GM20431 (cell line): Measurements from ENCODE around the gene LYST.
"Not testable (repeated sequence)": the region's sequence is repeated elsewhere in the genome, so short reads cannot be mapped to it uniquely, and the experiment has no call there.

Experiments used
- in situ Hi-C: fragments of 300-500 bp; cut with MseI, MboI; formaldehyde crosslinking; loops from one replicate; pipeline ENCODE4 v1.15.0; 2020; ENCODE audit warnings: low sequenced_read_pairs; ENCODE audit not compliant: unreplicated experiment

The LYST gene

DNA sequence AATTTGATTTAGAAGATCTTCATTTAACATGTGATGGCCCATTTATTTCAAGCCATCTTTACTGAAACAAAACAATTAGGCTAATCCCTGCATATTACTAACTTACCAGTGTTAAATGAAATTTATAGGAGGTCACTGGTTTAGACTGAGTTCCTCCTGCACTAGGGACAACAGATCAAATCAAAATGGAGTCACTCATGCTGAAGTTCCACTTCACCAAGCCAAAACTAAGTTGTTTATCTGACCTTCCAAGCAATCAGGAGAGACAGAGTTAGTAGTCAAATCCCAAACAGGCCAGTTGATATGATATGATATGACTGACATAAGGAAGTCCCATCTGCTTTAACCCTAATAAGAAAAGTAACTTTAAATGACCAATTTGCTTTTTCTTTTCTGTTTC, 4.8 kb downstream of the LYST start:
- in situ Hi-C loops: no loop called here

DNA sequence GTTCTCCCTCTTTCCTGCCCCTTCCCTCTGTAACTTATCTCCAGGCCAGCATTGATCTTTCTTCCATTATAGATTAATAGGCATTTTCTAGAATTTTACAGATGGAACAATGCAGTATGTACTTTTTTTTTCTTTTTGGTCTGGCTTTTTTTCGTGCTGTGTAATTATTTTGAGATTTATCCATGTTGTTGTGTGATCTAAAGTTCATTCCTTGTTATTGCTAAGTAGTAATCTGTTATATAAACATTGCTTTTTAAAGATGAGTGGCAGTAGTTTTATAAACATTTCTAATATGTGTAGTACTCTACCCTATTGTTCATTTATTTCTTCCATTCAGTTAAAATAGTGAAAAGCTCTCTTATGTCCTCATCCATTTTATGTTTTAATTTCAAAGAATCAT, 5.9 kb downstream of the LYST start:
- in situ Hi-C loops: no loop called here

DNA sequence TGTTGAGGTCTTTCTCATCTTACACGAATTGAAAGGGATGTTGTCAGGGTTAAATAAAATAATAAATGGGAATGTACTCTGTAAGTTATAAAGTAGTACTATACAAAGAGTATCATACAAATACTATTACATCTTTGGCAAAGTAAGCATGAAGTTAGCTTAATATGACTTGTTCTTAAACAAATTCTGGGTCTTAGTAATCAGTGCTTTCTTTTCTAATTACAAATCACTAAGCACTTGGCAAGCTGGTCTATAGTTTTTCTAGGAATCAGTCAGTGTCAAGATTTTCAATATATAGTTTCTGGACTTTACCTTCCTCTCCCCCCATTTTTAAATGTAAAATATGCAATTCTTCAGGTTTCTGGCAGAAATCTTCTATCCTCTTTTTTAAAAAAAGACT, 6.9 kb downstream of the LYST start:
- in situ Hi-C loops: no loop called here

DNA sequence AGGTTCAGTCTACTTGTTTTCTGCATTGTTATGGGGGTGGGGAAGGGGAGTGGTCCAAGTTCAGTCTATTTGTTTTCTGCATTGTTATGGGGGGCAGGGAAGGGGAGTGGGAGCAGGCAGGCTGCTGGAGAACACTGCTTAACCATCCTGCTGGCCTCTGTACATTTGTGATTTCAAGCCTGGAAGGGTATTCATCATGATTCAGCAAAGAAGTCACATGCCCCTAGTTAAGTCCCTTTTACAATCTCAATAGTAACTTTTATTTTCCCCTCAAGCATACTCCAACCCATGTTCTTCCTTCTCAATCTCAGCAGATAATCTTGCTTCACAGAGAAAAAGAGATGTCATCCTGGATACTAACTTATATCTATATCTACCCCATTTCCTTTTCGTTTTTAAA, 7.9 kb downstream of the LYST start:
- in situ Hi-C loops: no loop called here

DNA sequence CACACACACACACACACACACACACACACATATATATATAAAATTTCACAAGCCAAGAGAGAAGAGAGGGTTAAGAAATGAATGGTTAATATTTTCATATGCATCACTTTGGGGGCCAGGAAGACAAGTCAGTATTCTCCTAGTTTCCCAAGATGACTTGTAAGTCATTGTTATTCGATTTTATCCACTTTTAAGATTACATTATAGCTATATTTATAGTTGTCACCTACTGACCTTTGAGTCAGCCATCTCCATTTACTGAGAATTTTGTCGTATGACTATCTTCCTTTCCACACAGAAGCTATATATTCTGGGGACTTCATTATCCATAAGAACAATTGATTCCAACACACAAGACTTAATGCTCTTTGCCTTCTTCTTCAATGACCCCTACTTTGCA, 8.9 kb downstream of the LYST start:
- in situ Hi-C loops: no loop called here

DNA sequence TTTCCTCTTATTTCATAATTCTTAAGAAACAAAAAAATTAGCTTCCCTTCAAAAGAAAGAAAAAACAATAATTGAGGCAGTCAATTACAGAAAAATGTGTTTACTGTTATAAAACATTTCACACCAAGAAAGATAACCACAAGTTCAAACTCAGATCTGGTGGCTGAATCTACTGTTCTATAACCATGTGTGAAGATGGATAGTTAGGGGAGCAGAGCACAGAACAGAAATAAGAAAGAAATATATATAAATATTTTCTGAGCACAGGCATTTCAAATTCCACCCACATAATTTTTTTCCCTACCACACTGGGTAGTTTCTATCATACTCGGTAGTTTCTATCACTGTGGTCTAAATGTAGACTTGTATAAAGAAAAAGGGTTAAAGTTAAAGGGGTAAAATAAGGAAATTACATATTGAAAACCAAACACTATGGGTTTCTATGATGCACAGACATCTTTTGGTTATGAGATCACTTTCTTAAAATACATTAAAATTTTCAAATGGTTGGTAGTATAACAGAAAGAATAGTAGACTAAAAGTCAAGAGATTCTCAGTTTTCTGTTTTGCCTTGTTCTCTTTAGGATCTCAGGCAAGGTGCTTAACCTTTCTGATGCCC, 10.8 kb downstream of the LYST start:
- in situ Hi-C loops: no loop called here

DNA sequence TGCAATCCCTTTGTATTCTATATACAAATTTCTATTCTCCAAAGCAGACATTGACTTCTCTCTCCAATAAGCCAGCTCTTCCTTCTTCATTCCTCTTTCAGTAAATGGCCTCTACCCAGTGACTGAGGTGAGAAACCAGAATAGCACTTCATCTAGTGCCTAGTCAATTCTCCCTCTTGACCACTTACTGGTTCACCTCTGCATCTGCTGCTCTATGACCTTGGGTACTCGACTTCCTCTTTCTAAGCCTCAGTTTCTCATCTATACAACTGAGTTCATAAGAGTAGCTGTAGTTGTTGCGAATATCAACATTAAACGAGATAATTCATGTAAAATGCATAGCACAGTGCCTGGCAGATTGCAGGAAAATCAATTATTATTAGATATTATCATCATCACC, 12.4 kb downstream of the LYST start:
- in situ Hi-C loops: no loop called here

DNA sequence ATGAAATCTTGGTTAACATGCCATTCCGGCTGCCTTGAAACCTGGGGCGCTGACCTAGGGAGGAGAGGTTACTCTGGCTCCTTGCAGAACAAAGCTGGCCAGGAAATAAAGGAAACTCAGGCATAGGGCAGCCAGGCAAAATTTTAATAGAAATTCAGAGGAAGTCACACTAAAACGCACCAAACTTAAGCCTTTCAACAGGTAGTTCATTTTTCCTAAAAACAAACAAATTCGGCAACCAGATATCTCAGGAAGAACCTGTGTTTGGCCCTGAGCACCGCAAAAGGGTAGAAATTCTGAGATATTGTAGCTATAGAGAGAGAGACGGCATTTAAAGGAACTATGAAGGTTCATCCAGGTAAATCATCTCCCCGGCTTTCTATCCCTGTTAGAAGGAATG, 13.1 kb downstream of the LYST start:
- in situ Hi-C loops: no loop called here

DNA sequence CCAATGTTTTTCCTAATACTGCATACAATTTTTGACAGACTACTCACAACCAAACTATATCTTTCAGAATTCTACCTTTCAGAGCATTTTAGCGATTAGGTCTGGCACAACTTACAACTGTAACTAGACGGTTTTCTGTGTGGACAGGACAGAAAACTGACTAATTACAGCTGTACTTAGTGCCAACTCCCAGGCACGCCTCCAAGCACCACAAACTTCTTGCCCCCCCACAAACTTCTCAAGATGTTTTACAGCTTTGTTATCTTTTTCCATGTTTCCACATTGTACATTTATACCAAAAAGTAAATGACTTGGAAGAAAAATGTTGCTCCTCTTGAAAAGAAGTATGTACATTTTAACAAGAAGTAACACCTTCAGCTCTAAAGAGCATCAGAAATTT, 13.8 kb downstream of the LYST start:
- in situ Hi-C loops: no loop called here

DNA sequence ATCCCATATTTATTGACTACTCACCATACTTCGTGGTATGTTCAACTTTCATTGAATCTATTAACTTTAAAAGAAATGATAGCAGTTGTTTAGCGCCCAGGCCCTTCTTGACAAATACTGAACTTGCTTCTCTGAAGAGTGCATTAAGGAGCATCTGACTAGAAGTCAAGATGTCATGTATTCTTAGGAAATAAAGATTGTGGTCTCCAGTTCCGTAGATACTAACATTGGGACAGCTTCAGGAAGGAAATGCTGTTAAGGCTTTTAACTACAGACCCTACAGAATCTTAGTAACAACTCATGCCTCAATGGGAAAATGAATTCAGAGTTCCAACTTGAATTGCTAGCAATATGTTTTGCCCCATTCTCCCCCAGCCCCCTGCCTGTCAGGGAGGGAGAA, 14.8 kb downstream of the LYST start:
- in situ Hi-C loops: no loop called here

DNA sequence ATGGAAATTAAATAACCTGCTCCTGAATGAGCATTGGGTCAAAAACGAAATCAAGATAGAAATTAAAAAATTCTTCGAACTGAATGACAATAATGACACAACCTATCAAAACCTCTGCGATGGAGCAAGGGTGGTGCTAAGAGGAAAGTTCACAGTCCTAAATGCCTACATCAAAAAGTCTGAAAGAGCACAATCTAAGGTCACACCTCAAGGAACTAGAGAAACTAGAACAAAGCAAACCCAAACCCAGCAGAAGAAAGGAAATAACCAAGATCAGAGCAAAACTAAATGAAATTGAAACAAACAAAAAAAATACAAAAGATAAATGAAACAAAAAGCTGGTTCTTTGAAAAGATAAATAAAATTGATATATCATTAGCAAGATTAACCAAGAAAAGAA, 18.5 kb downstream of the LYST start:
- in situ Hi-C loops: not testable (repeated sequence)

DNA sequence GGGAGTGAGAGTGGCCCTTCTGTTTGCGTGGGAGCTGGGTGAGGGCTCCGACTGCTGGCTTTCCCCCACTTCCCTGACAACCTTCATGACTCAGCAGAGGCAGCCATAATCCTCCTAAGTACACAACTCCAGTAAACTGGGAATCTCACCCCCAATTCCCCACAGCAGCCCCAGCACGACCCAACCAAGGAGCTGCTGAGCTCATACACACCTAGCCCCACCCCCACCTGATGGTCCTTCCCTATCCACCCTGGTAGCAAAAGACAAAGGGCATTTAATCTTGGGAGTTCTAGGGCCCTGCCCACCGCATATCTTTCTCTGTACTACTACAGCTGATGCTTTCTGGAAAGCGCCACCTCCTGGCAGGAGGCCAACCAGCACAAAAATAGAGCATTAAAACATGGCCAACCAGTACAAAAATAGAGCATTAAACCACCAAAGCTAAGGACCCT, 21.0 kb downstream of the LYST start:
- in situ Hi-C loops: not testable (repeated sequence)

DNA sequence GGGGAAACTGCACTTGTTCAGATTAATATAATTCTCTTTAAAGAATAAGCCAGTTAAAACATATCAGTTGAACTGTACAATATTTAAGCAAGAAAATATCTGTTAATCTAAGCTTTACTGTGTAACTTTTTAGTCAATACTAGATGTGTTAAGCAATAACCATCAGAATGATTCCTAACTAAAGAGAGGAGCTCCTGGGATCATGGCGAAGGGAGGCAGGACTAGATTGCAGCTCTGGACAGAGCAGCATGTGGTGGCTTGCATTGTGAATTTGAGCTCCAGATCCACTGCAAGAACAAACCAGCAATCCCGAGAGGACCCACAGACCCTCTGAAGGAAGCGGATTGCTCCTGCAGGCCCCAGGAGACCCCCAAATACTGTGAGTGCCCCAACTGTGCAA, 21.9 kb downstream of the LYST start:
- in situ Hi-C loops: no loop called here

DNA sequence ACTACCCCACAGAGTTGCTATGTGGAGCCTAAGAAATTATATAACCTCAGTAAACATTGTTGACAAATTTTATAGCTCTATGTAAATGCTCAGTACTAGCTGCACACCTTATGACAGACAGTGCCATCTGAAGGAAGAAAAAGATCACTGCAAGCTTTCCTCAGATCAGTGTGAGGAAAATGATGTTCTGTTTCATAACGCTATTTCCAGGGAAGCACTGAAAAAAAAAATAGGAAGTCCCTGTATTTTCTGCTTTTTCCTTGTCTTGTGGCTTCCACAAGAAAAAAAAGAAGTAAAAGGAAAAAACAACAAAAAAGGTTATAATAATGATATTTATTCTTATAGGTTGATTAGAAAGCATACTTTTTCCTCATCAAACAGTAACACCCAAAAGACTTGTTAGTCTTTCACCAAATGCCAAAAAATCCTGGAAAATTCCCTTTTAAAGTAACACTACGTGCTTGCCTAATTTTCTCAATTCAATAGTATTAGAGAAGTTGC, 23.2 kb downstream of the LYST start:
- in situ Hi-C loops: no loop called here

DNA sequence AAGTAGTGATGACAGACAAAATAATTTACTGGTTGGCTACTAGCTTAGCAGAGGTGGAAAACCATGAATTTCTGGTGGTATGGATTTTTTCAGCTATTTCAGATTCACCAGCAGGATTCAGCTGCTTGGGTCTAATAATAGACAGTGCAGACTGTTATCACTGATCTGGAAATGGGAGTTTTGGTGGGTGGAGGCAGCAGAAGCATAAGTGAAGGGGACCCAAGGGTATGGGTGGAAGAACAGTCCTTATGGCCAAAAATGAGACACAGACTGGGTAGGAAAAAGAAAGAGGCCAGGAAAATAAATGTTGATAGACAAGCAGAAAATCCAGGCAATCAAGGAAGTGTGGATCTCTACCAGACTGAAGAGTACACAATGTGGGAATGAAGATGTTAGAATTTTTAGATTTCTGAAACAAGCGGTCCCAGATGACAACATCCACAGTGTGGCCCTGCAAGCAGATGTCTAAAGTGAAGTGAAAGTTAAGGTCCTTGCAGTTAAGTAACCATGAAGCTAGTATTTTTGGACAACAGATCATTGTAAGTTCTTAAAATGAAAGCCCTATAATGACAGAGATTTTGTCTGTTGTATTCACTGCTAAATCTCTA, 24.7 kb downstream of the LYST start:
- in situ Hi-C loops: no loop called here

DNA sequence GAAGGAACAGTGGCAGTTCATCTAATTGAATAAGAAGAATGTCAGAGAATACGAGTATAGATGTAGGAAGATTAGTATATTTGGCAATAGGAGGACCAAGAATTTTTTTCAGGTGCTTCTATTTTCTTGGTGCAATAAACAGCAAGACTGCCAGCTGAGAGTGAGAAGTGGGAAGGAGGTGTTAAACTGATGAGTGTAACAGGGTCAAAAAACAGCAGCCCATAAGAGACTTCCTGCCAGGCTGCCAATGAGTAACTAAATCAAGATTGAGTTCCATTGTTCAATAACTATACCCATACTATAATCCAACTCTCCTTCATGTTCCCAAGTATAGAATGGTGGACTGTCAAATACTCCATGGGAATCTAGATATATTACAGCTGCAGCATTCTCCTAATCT, 28.7 kb downstream of the LYST start:
- in situ Hi-C loops: no loop called here

DNA sequence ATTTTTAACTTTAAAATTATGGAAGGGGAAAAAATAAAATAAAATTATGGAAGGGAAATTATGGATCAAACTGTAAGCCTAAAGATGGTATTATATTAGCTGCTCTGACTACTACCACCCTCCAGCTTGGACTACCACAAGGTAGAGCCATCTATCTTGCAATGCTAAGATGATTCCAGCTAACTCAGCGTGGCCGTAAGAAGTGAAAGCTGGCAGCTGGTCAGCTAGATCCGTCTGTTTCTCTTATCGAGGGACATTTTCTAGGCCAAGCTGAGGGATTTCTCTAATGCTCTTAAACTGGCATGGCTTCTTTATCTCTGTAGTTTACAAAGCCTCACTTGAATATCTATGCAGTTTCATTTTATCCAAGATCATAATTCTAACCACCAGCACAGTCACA, 31.5 kb downstream of the LYST start:
- in situ Hi-C loops: no loop called here

DNA sequence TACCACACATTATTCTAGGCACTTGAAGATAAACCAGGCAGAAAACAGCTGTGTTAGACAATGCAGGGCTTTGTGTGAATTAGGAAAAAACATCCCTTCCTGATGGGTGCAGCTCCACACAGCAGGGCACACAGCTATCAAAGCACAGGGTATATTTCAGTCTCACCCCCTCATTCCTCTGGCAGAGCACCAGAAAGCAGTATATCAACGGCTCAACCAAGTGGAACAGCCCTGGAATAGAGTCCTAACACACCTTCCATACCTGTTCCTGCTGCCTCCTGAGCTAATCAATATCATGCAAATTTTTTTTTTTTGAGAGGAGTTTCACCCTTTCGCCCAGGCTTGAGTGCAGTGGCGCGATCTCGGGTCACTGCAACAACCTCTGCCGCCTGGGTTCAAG, 32.1 kb downstream of the LYST start:
- in situ Hi-C loops: no loop called here

DNA sequence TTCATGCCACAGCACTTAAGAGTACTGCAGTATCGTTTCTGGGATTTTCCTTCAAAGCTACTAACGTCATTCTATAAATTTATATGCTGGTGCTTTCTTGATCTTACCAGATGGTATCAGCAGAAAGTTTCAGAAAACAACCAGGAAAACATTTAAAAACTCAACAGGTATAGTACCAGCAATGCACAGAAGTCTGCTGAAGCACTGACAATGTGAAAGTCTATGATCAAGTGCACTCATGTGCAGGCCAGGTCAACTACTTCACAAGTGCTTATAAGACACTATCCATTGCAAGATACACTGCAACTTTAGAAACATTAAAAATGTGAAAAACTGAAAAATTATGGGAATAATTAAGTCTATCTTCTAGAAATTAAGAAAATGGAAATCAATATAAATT, 34.7 kb downstream of the LYST start:
- in situ Hi-C loops: no loop called here

DNA sequence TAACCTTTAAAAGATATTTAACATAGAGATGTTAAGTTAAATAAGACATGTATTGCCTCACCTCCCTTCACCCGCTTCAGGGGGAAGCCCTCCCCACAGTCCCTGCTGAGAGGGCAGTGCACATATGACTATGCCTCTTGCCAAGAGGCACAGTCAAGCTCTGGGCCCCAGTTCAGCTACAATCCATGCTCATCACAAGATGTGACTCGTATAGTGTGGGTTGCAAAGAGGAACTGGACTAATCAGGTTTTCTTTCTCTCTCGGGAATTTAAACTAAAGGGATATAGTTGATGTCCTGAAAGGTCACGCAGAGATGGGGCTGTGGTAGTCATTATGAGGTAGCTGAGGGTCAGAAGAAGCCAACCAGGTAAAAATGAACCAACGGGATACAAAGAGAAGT, 35.6 kb downstream of the LYST start:
- in situ Hi-C loops: no loop called here

DNA sequence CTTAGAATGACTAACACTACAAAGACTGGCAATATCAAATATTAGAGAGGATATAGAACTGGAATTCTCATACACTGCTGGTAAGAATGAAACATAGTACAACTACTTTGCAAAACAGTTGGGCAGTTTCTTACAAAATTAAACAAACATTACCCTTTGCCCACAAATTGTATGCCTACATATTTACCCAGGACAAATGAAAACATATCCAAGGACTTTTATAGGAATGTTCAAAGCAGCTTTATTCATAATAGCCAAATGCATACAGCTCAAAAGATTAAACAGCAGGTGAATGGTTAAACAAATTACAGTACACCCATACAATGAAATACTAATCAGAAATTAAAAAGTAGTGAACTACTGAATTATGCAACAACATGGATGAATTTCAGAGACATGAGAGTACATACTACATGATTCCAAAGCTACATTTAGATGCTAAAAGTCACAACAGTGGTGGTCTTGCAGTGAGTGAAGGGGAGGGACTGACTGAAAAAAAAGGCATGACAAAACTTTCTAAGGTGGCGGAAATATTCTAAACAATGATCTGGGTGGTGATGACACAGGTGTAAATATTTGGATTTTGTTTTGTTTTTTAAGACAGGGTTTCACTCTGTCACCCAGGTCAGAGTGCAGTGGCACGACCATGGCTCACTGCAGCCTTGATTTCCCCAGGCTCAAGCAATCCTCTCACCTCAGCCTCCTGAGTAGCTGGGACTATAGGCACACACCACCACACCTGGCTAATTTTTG, 40.4 kb downstream of the LYST start:
- in situ Hi-C loops: no loop called here
